NCI-H510A treated with DMSO at 0.1 percent for 48 hours (cell line): ENCODE results near the gene EMP1.
"Not testable (repeated sequence)": the region's sequence is repeated elsewhere in the genome, so short reads cannot be mapped to it uniquely, and the experiment has no call there.

ENCODE experiments used
- DNase-seq: peaks from one replicate; lab custom pipeline; 2025; lab: John Stamatoyannopoulos, UW

The EMP1 gene

DNA sequence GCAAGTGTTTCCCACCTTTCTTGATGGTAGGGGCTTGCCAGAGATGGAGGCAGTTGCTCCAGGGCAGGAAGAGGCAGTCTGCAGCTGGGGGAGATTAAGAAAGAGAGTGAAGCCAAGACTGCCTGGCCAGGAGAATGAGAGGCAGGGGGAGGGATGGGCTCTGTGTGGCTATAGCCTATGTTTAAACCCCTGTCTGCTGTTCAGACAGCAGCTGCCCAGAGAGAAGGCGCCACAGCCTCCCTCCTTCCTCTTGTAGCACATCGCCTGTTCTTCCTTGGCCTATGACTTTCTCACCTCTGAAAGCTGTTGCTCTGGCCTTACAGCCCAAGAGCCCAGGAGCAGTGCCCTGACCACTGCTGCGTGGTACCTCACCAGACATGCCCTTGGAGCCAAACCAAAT lies 61.7 kb downstream of the EMP1 start:
- no peak for DNase-seq

DNA sequence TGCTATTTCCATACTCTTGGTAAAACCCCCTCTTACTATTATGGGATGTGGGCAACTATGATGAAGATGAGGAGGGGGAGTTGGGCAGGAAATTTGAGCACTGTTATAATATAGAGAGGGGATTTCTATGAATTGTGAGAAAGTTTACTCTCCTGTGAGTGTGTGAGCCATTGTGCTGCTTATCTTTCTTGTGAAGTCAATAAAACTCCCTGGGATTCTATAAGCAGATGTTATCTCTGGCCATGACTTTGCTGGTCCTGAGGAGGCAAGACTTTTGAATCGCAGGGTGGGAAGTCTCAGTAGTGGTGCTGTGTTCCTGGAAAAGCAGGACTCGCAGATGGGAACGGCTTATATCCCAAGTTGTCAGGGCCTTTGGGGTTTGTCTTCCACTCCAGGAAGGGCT lies 62.2 kb downstream of the EMP1 start:
- DNase-seq = no peak

- DNase-seq = not testable (repeated sequence)
Observed at GRCh38 chr12:13259625-13260024, 63.1 kb downstream of the EMP1 start.

DNA sequence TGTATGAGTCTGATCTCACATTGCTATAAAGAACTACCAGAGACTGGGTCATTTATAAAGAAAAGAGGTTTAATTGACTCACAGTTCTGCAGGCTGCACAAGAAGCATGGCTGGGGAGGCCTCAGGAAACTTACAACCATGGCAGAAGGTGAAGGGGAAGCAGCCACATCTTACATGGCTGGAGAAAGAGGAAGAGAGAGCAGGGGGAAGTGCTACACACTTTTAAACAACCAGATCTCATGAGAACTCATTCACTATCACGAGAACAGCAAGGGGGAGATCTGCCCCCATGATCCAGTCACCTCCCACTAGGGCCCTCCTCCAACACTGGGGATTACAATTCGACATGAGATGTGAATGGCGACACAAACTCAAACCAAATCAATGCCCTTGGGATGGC lies 71.3 kb downstream of the EMP1 start:
- DNase-seq = not testable (repeated sequence)

DNA sequence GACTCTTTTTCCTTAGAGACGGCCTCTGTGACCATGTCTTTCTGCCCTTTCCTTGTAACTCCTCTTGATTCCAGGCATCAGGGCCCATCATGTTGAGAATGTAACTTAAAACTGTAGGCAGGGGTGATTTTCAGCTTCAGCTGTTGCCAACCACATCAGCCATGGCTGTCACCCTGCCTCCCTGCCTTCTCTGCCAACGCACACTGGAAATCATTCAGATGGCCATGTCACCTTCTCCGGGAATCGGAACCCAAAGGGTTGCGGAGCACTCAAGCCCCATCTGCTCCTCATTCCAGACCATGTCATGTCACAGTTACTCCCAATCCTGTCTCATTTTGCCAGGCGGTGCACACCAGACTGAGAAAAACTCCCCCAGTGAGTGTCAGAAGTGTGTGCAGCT lies 72.1 kb downstream of the EMP1 start:
- DNase-seq = no peak
